Measurements from ENCODE around the gene SYTL3. TPM values are rescaled to one million over a fixed set of nuclear protein-coding genes. Genes with fewer than 3 reads are reported as not detected.
"Not testable (repeated sequence)": the region's sequence is repeated elsewhere in the genome, so short reads cannot be mapped to it uniquely, and the experiment has no call there.

The SYTL3 gene
- total and polyA plus RNA-seq, 8 donors = 3.1 to 14.6 (median 5.3) TPM

DNA sequence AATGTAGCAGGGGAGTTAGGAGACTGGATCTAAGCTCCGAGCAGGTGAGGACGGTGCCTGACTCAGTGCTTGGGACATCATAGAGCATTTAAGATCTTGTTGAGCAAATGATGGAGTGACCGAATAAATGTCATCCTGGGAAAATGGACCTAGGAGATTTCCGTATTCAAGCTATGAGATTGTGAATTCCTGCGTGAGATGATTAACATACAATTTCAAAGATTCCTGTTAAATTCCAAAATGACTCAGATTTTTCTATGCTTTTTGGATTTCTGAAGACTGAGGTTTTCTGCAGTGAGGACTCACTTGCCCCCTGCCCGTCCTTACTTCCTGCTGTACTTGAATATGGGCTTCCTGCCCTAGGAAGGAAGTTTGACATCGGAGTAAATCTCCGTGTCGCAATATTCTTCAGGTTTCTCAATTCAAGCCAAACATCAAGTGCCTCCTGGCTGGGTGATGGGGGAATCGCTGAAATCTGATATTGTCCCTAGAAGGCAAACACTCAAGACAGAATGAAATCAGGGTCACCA, 5.2 kb downstream of the SYTL3 start:
- 64 to 80% (median 74%) methylated on average over 10 of the region's 10 CpGs for WGBS, 5 donors
- no peak overlapping the region for H3K4me3 ChIP-seq
- TF ChIP-seq POLR2A (IDR thresholded peaks at IDR 0.05) = no peak
- TF ChIP-seq CTCF (IDR thresholded peaks at IDR 0.05) = no peak
- no peak for TF ChIP-seq EP300 (IDR thresholded peaks at IDR 0.05)
- peak in 2 of 3 donors; percentile 22 to 34 for TF ChIP-seq POLR2AphosphoS5 (IDR thresholded peaks at IDR 0.05)
- no peaks in the 10 kb centered on the region for H3K36me3 ChIP-seq
- peak in 1 of 2 donors; percentile 50 for DNase-seq
- H3K27me3 ChIP-seq = no peaks in the 10 kb centered on the region
- intact Hi-C loops (cut with DNase I; ENCODE audit: low total_unique reads) = no loop called here
- no peaks in the 10 kb centered on the region for H3K9me3 ChIP-seq
- H3K27ac ChIP-seq = peak overlapping the region; percentile 67 to 86 (median 79)
- H3K4me1 ChIP-seq = peaks cover 0 to 48% (median 17%) of the 10 kb centered on the region in 4 donors

GRCh38 chr6:158655569-158656450, 6.0 kb downstream of the SYTL3 start:
- WGBS, 5 donors = 85 to 88% (median 88%) methylated on average over 22 of the region's 22 CpGs
- Histone ChIP-seq H3K36me3 (no peaks in the 10 kb centered on the region), H3K27ac (peak overlapping the region in 4 of 5 donors; percentile 77 to 86 (median 80)), H3K27me3 (no peaks in the 10 kb centered on the region), H3K4me3 (no peak overlapping the region), H3K4me1 (peaks cover 0 to 55% (median 22%) of the 10 kb centered on the region in 4 donors), H3K9me3 (no peaks in the 10 kb centered on the region)
- no peak for DNase-seq
- intact Hi-C loops (cut with DNase I; ENCODE audit: low total_unique reads) = no loop called here
- TF ChIP-seq POLR2AphosphoS5 (IDR thresholded peaks at IDR 0.05) (no peak), CTCF (IDR thresholded peaks at IDR 0.05) (no peak), POLR2A (IDR thresholded peaks at IDR 0.05) (no peak), EP300 (IDR thresholded peaks at IDR 0.05) (no peak)

DNA sequence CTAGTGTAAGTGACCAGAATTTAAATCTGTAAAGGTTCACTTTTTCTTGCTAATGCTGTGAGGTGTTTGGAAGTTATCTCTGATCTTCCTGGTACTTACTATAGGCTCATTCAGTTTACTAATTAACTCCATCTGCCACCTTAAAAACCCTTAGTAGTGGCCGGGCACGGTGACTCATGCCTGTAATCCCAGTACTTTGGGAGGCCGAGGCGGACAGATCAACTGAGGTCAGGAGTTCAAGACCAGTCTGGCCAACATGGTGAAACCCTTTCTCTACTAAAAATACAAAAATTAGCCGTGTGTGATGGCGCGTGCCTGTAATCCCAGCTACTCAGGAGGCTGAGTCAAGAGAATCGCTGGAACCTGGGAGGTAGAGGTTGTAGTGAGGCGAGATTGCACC, 7.1 kb downstream of the SYTL3 start:
- H3K4me3 ChIP-seq; intact Hi-C loops (cut with DNase I; ENCODE audit: low total_unique reads); H3K9me3 ChIP-seq; DNase-seq; H3K27ac ChIP-seq; H3K27me3 ChIP-seq; H3K36me3 ChIP-seq: not testable (repeated sequence)
- WGBS, 5 donors = 54 to 63% (median 59%) methylated on average over 9 of the region's 9 CpGs
- H3K4me1 ChIP-seq = peaks cover 0 to 55% (median 22%) of the 10 kb centered on the region in 4 donors

DNA sequence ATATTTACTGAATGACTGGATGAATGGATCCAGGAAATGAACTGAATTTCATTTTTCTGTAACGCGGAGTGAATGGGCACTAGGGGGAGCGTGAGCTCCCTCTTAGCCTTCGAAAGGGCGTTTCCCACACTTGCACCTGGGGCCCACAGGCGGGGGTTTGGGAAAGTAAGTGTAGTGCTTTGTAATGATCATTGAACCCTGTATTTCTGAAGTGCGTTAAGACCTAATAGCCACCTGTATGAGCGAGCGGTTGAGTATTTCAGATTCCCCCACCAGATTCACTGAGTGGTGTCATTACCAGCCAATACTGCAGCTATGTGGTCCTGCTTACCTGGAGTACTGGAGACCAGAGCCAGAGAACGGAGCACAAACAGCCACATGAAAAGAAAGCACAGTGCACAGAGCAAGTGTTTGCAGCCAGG, 10.5 kb downstream of the SYTL3 start:
- Histone ChIP-seq H3K36me3 (peaks cover 0 to 7% (median 0%) of the 10 kb centered on the region in 4 donors), H3K4me3 (no peak overlapping the region), H3K9me3 (no peaks in the 10 kb centered on the region), H3K27me3 (no peaks in the 10 kb centered on the region), H3K27ac (no peak overlapping the region), H3K4me1 (peaks cover 0 to 46% (median 20%) of the 10 kb centered on the region in 4 donors)
- intact Hi-C loops (cut with DNase I; ENCODE audit: low total_unique reads) = no loop called here
- TF ChIP-seq POLR2AphosphoS5 (IDR thresholded peaks at IDR 0.05) (peak in 1 of 3 donors; percentile 22), EP300 (IDR thresholded peaks at IDR 0.05) (no peak), CTCF (IDR thresholded peaks at IDR 0.05) (peak in 5 of 7 experiments; percentile 25 to 67 (median 51))
- DNase-seq = peak; percentile 52 to 81
- WGBS, 5 donors = 22 to 30% (median 27%) methylated on average over 9 to 10 of the region's 10 CpGs

All from stomach (tissue), 9 donors.